ENCODE data around the gene SPTBN5.
"Not testable (repeated sequence)": the region's sequence is repeated elsewhere in the genome, so short reads cannot be mapped to it uniquely, and the experiment has no call there.

SPTBN5 gene

DNA sequence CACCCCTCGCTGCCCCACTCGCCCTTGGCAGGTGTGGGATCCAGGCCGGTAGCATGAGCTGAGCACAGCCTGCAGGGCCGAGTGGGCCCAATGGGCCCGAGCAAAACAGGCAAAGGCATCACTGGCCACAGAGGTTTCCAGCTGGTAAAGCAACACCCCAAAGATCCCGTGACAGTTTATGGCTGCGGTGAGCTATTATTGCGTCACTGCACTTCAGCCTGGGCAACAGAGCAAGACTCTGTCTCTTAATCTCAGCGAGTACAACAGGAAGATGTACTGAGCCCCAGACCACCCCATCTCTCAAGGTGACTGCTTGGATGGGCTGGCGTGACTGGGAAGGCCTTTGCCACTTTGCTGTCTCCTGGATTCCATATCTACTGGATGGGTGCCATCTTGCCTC, 61.6 kb downstream of the SPTBN5 start:
- peaks cover 0 to 30% (median 22%) of the 10 kb centered on the region in 5 donors for H3K4me1 ChIP-seq (ENCODE audit: control insufficient read depth in 5 of 5, insufficient read depth in 5 of 5, low read length in 5 of 5)
- H3K27me3 ChIP-seq (ENCODE audit: control insufficient read depth in 5 of 5, insufficient read depth in 4 of 5, low read length in 5 of 5), result no peaks in the 10 kb centered on the region
- no peak overlapping the region for H3K27ac ChIP-seq (ENCODE audit: low read depth, low read length)
- H3K9ac ChIP-seq (ENCODE audit: low read length in 5 of 5), result no peak overlapping the region
- H3K9me3 ChIP-seq (ENCODE audit: control insufficient read depth in 5 of 5, low read length in 5 of 5), result no peaks in the 10 kb centered on the region
- H3K4me3 ChIP-seq (ENCODE audit: low read depth in 1 of 5, low read length in 5 of 5), result no peak overlapping the region
- peaks cover 0 to 43% (median 31%) of the 10 kb centered on the region in 5 donors for H3K36me3 ChIP-seq (ENCODE audit: control insufficient read depth in 5 of 5, insufficient read depth in 5 of 5, low read length in 5 of 5)

- H3K4me3 ChIP-seq (ENCODE audit: low read depth in 1 of 5, low read length in 5 of 5); H3K9ac ChIP-seq (ENCODE audit: low read length in 5 of 5); H3K27me3 ChIP-seq (ENCODE audit: control insufficient read depth in 5 of 5, insufficient read depth in 4 of 5, low read length in 5 of 5); H3K9me3 ChIP-seq (ENCODE audit: control insufficient read depth in 5 of 5, low read length in 5 of 5); H3K27ac ChIP-seq (ENCODE audit: low read depth, low read length): not testable (repeated sequence)
- peaks cover 0 to 35% (median 22%) of the 10 kb centered on the region in 5 donors for H3K36me3 ChIP-seq (ENCODE audit: control insufficient read depth in 5 of 5, insufficient read depth in 5 of 5, low read length in 5 of 5)
- H3K4me1 ChIP-seq (ENCODE audit: control insufficient read depth in 5 of 5, insufficient read depth in 5 of 5, low read length in 5 of 5), result peaks cover 0 to 32% (median 23%) of the 10 kb centered on the region in 5 donors
These were observed 62.6 kb downstream of the SPTBN5 start for GRCh38 chr15:41831291-41831690.

GRCh38 chr15:41829959-41830646, 63.8 kb downstream of the SPTBN5 start:
- no peaks in the 10 kb centered on the region for H3K27me3 ChIP-seq (ENCODE audit: control insufficient read depth in 5 of 5, insufficient read depth in 4 of 5, low read length in 5 of 5)
- no peak overlapping the region for H3K9ac ChIP-seq (ENCODE audit: low read length in 5 of 5)
- no peak overlapping the region for H3K4me3 ChIP-seq (ENCODE audit: low read depth in 1 of 5, low read length in 5 of 5)

DNA sequence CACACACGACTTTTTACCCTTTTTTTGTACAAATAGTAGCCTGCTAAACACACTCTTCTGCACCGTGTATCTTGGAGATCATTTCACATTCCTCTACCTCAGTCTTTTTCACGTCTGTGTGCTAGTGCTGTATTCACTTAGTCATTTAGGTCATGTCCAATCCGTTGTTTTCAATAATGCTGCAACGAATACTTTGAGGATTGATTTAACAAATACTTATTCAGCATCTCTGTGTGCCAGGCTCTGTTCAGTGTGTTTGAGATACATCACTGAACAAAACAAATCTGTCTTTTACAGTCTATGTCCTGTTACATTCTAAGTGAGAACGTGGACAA, 65.1 kb downstream of the SPTBN5 start:
- H3K27me3 ChIP-seq (ENCODE audit: control insufficient read depth in 5 of 5, insufficient read depth in 4 of 5, low read length in 5 of 5), result no peaks in the 10 kb centered on the region
- H3K4me1 ChIP-seq (ENCODE audit: control insufficient read depth in 5 of 5, insufficient read depth in 5 of 5, low read length in 5 of 5), result peaks cover 0 to 32% (median 23%) of the 10 kb centered on the region in 5 donors
- H3K9ac ChIP-seq (ENCODE audit: low read length in 5 of 5), result peak overlapping the region; percentile 78 to 93 (median 89)
- no peaks in the 10 kb centered on the region for H3K9me3 ChIP-seq (ENCODE audit: control insufficient read depth in 5 of 5, low read length in 5 of 5)
- peaks cover 0 to 46% (median 27%) of the 10 kb centered on the region in 5 donors for H3K36me3 ChIP-seq (ENCODE audit: control insufficient read depth in 5 of 5, insufficient read depth in 5 of 5, low read length in 5 of 5)
- peak overlapping the region; percentile 82 to 93 (median 90) for H3K4me3 ChIP-seq (ENCODE audit: low read depth in 1 of 5, low read length in 5 of 5)
- H3K27ac ChIP-seq (ENCODE audit: low read depth, low read length), result peak overlapping the region; percentile 70

More at GRCh38 chr15:41829959-41830646, 63.8 kb downstream of the SPTBN5 start:
- H3K9me3 ChIP-seq (ENCODE audit: control insufficient read depth in 5 of 5, low read length in 5 of 5), result no peaks in the 10 kb centered on the region
- H3K27ac ChIP-seq (ENCODE audit: low read depth, low read length), result no peak overlapping the region
- H3K4me1 ChIP-seq (ENCODE audit: control insufficient read depth in 5 of 5, insufficient read depth in 5 of 5, low read length in 5 of 5), result peaks cover 0 to 32% (median 23%) of the 10 kb centered on the region in 5 donors
- H3K36me3 ChIP-seq (ENCODE audit: control insufficient read depth in 5 of 5, insufficient read depth in 5 of 5, low read length in 5 of 5), result peaks cover 0 to 38% (median 20%) of the 10 kb centered on the region in 5 donors

DNA sequence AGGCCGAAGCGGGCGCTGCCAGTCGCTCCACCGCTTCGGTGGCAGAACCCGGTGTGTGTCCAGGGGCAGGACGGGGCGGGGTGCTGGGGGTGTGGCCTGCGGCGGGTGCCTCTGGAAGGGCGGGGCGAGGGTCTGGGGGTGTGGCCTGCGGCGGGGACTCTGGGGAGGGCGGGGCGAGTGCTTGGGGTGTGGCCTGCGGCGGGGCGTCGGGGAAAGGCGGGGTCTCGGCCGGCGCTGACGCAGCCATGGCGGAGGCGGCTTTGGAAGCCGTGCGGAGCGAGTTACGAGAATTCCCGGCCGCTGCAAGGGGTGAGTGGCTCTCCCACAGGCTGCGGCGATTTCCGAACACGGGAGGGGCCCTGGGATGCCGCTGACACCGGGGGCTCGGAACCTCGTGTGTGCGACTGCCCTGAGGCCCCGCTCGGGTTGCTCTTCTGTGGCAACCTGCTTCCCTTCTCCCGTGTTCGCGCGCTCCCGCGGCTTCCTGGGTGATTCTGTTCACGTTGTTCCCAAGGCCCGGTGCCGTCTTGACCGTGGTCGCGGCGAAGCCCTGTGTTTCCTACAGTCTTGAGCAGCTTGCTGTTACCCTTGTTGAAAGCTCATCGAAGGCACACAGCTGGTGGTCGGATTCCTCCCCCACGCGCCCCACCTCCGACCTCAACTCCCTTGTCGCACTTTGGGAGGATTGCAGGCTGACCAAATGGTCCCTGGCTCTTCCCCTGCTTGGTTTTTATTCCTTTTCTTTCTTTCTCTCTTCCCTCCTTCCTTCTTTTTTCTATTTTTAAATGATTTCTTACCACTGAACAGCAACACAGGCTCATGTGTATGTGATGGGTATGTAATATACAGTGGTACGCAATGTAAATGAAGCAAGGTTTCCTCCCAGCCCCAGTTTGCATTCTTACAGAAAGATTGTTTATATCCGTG, 65.7 kb downstream of the SPTBN5 start, which contains the start of gene JMJD7:
JMJD7 (plus strand) TSS at position 213 of the 927 bp plus-strand sequence; CDS start at position 246, 33 bp downstream.
- Histone ChIP-seq H3K27me3 (ENCODE audit: control insufficient read depth in 5 of 5, insufficient read depth in 4 of 5, low read length in 5 of 5) (no peaks in the 10 kb centered on the region), H3K4me3 (ENCODE audit: low read depth in 1 of 5, low read length in 5 of 5) (peak within 1 kb of the TSS; percentile 82 to 93 (median 90)), H3K9ac (ENCODE audit: low read length in 5 of 5) (peak within 1 kb of the TSS; percentile 78 to 93 (median 89)), H3K9me3 (ENCODE audit: control insufficient read depth in 5 of 5, low read length in 5 of 5) (no peaks in the 10 kb centered on the region), H3K36me3 (ENCODE audit: control insufficient read depth in 5 of 5, insufficient read depth in 5 of 5, low read length in 5 of 5) (peaks cover 0 to 52% (median 34%) of the 10 kb centered on the region in 5 donors), H3K27ac (ENCODE audit: low read depth, low read length) (peak within 1 kb of the TSS; percentile 70), H3K4me1 (ENCODE audit: control insufficient read depth in 5 of 5, insufficient read depth in 5 of 5, low read length in 5 of 5) (peaks cover 0 to 32% (median 23%) of the 10 kb centered on the region in 5 donors)

GRCh38 chr15:41827290-41827879, 66.5 kb downstream of the SPTBN5 start:
- Histone ChIP-seq H3K36me3 (ENCODE audit: control insufficient read depth in 5 of 5, insufficient read depth in 5 of 5, low read length in 5 of 5) (peaks cover 0 to 56% (median 38%) of the 10 kb centered on the region in 5 donors), H3K27ac (ENCODE audit: low read depth, low read length) (no peak overlapping the region), H3K4me3 (ENCODE audit: low read depth in 1 of 5, low read length in 5 of 5) (peak overlapping the region in 4 of 5 donors; percentile 58 to 92 (median 78)), H3K4me1 (ENCODE audit: control insufficient read depth in 5 of 5, insufficient read depth in 5 of 5, low read length in 5 of 5) (peaks cover 0 to 26% (median 23%) of the 10 kb centered on the region in 5 donors), H3K9ac (ENCODE audit: low read length in 5 of 5) (peak overlapping the region in 3 of 5 donors; percentile 59 to 63 (median 61)), H3K9me3 (ENCODE audit: control insufficient read depth in 5 of 5, low read length in 5 of 5) (no peaks in the 10 kb centered on the region), H3K27me3 (ENCODE audit: control insufficient read depth in 5 of 5, insufficient read depth in 4 of 5, low read length in 5 of 5) (no peaks in the 10 kb centered on the region)

DNA sequence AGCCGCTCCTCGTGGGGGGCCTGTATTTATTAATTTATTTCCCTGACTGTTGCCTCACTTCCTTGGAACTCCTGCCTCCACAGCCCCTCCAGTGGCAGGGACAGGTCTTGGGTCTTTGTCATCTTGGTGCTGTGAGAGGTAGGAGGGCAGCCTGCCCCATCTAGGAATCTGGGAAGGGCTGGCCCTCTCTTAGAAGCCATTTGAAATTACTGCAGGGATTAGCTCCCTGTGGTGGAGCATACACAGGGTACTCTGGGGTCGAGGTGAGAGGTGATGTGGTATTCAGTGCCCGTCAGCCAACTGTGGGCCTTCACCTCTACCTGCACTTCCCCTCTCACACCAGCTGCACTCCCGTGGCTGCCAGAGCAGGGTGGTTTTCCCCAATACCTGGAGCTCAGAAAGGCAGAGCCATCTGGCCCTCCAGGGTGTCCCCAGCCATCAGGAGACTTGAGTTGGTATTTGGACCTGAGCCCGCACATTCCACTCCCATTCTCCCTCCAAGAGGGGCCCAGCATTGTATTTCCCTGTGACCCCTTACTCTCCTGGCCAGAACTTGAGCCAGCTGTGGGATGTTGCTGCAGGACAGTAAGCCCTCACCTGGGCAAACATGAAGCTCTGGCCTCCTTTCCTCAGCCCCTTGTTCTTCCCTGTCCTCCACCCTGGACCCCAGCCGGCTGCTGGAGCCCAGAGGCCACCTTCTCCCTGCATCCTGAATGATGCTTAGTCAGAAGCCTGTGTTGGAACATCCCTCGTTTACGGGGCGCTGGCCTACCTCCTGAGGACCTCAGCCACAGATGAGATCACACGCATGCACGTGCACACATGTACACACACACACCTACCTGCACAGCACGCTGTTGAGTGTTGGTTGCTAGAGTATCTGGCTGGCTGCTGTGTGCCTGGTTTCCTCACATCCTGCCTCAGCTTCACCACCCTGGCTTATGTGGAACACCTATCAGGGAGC, 68.0 kb downstream of the SPTBN5 start:
- Histone ChIP-seq H3K4me3 (ENCODE audit: low read depth in 1 of 5, low read length in 5 of 5) (no peak overlapping the region), H3K36me3 (ENCODE audit: control insufficient read depth in 5 of 5, insufficient read depth in 5 of 5, low read length in 5 of 5) (peaks cover 0 to 59% (median 41%) of the 10 kb centered on the region in 5 donors), H3K9ac (ENCODE audit: low read length in 5 of 5) (no peak overlapping the region), H3K27me3 (ENCODE audit: control insufficient read depth in 5 of 5, insufficient read depth in 4 of 5, low read length in 5 of 5) (no peaks in the 10 kb centered on the region), H3K9me3 (ENCODE audit: control insufficient read depth in 5 of 5, low read length in 5 of 5) (no peaks in the 10 kb centered on the region), H3K27ac (ENCODE audit: low read depth, low read length) (no peak overlapping the region), H3K4me1 (ENCODE audit: control insufficient read depth in 5 of 5, insufficient read depth in 5 of 5, low read length in 5 of 5) (peaks cover 0 to 26% (median 23%) of the 10 kb centered on the region in 5 donors)

DNA sequence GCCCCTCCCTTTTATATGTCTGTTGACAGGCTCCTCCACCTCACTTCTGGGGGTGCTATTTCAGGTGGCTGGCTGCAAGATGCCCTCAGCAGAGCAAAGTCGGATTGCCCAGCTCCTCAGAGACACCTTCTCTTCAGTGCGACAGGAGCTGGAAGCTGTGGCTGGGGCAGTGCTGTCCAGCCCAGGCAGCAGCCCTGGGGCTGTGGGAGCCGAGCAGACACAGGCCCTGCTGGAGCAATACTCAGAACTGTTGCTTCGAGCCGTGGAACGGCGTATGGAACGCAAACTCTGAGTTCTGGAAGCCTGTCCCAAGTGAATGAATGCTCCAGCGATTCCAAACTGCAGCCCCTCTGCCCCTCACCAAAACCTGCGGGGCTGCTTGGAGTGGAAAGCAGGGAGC, 68.7 kb downstream of the SPTBN5 start:
- H3K9me3 ChIP-seq (ENCODE audit: control insufficient read depth in 5 of 5, low read length in 5 of 5), result no peaks in the 10 kb centered on the region
- H3K27ac ChIP-seq (ENCODE audit: low read depth, low read length), result no peak overlapping the region
- peaks cover 0 to 26% (median 23%) of the 10 kb centered on the region in 5 donors for H3K4me1 ChIP-seq (ENCODE audit: control insufficient read depth in 5 of 5, insufficient read depth in 5 of 5, low read length in 5 of 5)
- H3K36me3 ChIP-seq (ENCODE audit: control insufficient read depth in 5 of 5, insufficient read depth in 5 of 5, low read length in 5 of 5), result peaks cover 0 to 60% (median 48%) of the 10 kb centered on the region in 5 donors
- H3K9ac ChIP-seq (ENCODE audit: low read length in 5 of 5), result no peak overlapping the region
- no peak overlapping the region for H3K4me3 ChIP-seq (ENCODE audit: low read depth in 1 of 5, low read length in 5 of 5)
- H3K27me3 ChIP-seq (ENCODE audit: control insufficient read depth in 5 of 5, insufficient read depth in 4 of 5, low read length in 5 of 5), result no peaks in the 10 kb centered on the region

Data from subcutaneous abdominal adipose tissue (tissue), 5 donors.